Measurements from ENCODE around the gene IL11.

IL11 gene

DNA sequence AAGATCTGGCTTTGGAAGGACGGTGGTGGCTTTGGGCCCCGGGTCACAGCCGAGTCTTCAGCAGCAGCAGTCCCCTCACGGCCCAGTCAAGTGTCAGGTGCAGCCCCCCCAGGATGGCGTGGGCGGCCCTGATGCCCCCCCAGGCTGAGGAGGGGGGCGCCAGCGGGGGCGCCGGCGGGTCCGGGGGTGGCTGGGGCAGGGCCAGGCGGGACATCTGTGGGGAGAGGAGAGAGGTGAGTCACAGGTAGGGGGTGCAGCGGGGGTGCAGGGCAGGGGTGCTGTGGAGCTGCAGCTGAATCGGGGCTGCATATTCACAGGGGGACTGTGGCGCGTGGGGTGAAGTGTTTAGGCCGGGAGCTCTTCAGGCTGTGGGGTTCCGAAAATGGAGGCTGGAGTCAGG lies 4.3 kb downstream of the IL11 start:
- H3K79me1 ChIP-seq (ENCODE audit: low read length), result no peaks in the 10 kb centered on the region
- peaks cover 1% of the 10 kb centered on the region for H3K27me3 ChIP-seq (ENCODE audit: insufficient read depth, low read length, poor library complexity)
- H4K5ac ChIP-seq (ENCODE audit: low read length), result no peak overlapping the region
- H4K8ac ChIP-seq (ENCODE audit: low read depth, low read length), result no peak overlapping the region
- no peaks in the 10 kb centered on the region for H3K36me3 ChIP-seq (ENCODE audit: control insufficient read depth, insufficient read depth, low read length)
- no peaks in the 10 kb centered on the region for H3K79me2 ChIP-seq (ENCODE audit: control insufficient read depth, insufficient read depth, low read length)
- WGBS (ENCODE audit: extremely low coverage, insufficient coverage, low lambda C conversion rate), result no CpG with 5 or more reads among the region's 19 CpGs
- H2AK5ac ChIP-seq (ENCODE audit: low read length), result no peak overlapping the region
- no peak overlapping the region for H3K9ac ChIP-seq (ENCODE audit: low read length)
- no peak overlapping the region for H3K4me3 ChIP-seq (ENCODE audit: low read length)
- H3K4me2 ChIP-seq (ENCODE audit: low read length), result no peak overlapping the region
- no peak overlapping the region for H2BK15ac ChIP-seq (replicated peaks; ENCODE audit: low read depth)
- no peaks in the 10 kb centered on the region for H3K4me1 ChIP-seq (ENCODE audit: control insufficient read depth, low read depth, low read length)
- no peak overlapping the region for H3K27ac ChIP-seq (ENCODE audit: low read depth, low read length)
- no peak overlapping the region for H2BK120ac ChIP-seq (ENCODE audit: low read depth, low read length)
- no peak overlapping the region for H3K4ac ChIP-seq (ENCODE audit: low read depth, low read length)
- no peak for DNase-seq
- H3K56ac ChIP-seq (ENCODE audit: low read length), result no peak overlapping the region
- H3K23ac ChIP-seq (ENCODE audit: low read length), result no peak overlapping the region
- no peak overlapping the region for H3K18ac ChIP-seq (ENCODE audit: low read length)
- no peak overlapping the region for H2BK5ac ChIP-seq (ENCODE audit: low read length)

DNA sequence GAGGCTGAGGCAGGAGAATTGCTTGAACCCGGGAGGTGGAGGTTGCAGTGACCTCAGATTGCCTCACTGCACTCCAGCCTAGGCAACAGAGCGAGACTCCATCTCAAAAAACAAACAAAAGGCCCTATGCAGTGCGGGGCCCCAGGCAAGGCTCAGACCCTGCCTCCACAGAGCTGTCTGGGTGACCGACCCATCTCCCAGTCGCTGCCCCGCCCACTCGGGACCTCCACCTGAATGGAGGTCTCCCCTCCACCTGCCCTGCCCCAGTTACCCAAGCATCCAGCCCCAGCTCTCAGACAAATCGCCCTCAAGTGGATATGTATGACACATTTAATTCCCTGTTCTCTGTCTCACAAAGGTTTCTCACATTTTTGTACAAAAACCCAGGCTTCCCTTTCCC lies 5.0 kb downstream of the IL11 start:
- Histone ChIP-seq H3K9ac (ENCODE audit: low read length) (no peak overlapping the region), H2BK15ac (replicated peaks; ENCODE audit: low read depth) (no peak overlapping the region), H3K27ac (ENCODE audit: low read depth, low read length) (no peak overlapping the region), H3K36me3 (ENCODE audit: control insufficient read depth, insufficient read depth, low read length) (no peaks in the 10 kb centered on the region), H4K8ac (ENCODE audit: low read depth, low read length) (no peak overlapping the region), H2BK120ac (ENCODE audit: low read depth, low read length) (no peak overlapping the region), H3K56ac (ENCODE audit: low read length) (no peak overlapping the region), H3K79me1 (ENCODE audit: low read length) (no peaks in the 10 kb centered on the region), H3K4me2 (ENCODE audit: low read length) (no peak overlapping the region), H3K4me3 (ENCODE audit: low read length) (no peak overlapping the region), H3K18ac (ENCODE audit: low read length) (no peak overlapping the region), H3K4ac (ENCODE audit: low read depth, low read length) (no peak overlapping the region), H4K5ac (ENCODE audit: low read length) (no peak overlapping the region), H3K79me2 (ENCODE audit: control insufficient read depth, insufficient read depth, low read length) (no peaks in the 10 kb centered on the region), H3K27me3 (ENCODE audit: insufficient read depth, low read length, poor library complexity) (no peaks in the 10 kb centered on the region), H2AK5ac (ENCODE audit: low read length) (no peak overlapping the region), H2BK5ac (ENCODE audit: low read length) (no peak overlapping the region), H3K23ac (ENCODE audit: low read length) (no peak overlapping the region), H3K4me1 (ENCODE audit: control insufficient read depth, low read depth, low read length) (no peaks in the 10 kb centered on the region)
- DNase-seq, result no peak
- WGBS (ENCODE audit: extremely low coverage, insufficient coverage, low lambda C conversion rate), result no CpG with 5 or more reads among the region's 8 CpGs

DNA sequence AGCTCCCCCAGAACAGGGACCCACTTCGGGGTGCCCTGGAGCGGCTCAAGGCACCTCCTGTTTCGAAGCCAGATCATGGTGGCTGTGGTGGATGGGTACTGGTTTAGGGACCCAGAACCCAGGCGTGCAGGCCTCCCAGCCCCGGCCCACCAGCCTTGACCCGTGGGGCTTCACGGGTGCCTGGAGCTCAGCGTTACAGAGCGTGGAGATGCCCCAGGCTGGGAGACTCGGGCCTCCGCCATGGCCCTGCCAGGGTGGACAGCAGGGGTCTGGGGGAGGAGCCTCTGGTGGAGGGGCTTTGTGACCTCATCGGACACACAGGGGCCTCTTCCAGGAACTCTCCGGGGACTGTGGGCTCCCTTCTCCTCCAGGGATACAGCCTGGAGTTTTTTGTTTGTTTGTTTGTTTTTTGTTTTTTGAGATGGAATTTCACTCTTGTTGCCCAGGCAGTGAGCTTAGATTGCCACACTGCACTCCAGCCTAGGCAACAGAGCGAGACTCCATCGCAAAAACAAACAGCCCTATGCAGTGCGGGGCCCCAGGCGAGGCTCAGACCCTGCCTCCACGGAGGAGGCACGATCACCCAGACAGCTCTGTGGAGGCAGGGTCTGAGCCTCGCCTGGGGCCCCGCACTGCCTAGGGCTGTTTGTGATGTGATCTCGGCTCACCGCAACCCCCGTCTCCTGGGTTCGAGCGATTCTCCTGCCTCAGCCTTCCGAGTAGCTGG lies 7.1 kb downstream of the IL11 start, which contains the start of gene GARIN5B:
TSS of gene GARIN5B (minus strand) at position 271 of the 727 bp plus-strand sequence. CDS start at position 77, 194 bp downstream.
- Histone ChIP-seq H3K27me3 (ENCODE audit: insufficient read depth, low read length, poor library complexity) (no peaks in the 10 kb centered on the region), H3K4me1 (ENCODE audit: control insufficient read depth, low read depth, low read length) (no peaks in the 10 kb centered on the region), H2BK5ac (ENCODE audit: low read length) (no peak within 1 kb of the TSS), H3K4me3 (ENCODE audit: low read length) (no peak within 1 kb of the TSS), H3K23ac (ENCODE audit: low read length) (no peak within 1 kb of the TSS), H3K4ac (ENCODE audit: low read depth, low read length) (no peak within 1 kb of the TSS), H3K4me2 (ENCODE audit: low read length) (no peak within 1 kb of the TSS), H2AK5ac (ENCODE audit: low read length) (no peak within 1 kb of the TSS), H4K8ac (ENCODE audit: low read depth, low read length) (no peak within 1 kb of the TSS), H2BK120ac (ENCODE audit: low read depth, low read length) (no peak within 1 kb of the TSS), H3K56ac (ENCODE audit: low read length) (no peak within 1 kb of the TSS), H3K9ac (ENCODE audit: low read length) (no peak within 1 kb of the TSS), H2BK15ac (replicated peaks; ENCODE audit: low read depth) (no peak within 1 kb of the TSS), H3K36me3 (ENCODE audit: control insufficient read depth, insufficient read depth, low read length) (no peaks in the 10 kb centered on the region), H4K5ac (ENCODE audit: low read length) (no peak within 1 kb of the TSS), H3K18ac (ENCODE audit: low read length) (no peak within 1 kb of the TSS), H3K79me1 (ENCODE audit: low read length) (no peaks in the 10 kb centered on the region), H3K79me2 (ENCODE audit: control insufficient read depth, insufficient read depth, low read length) (no peaks in the 10 kb centered on the region), H3K27ac (ENCODE audit: low read depth, low read length) (no peak within 1 kb of the TSS)
- no CpG with 5 or more reads among the region's 27 CpGs for WGBS (ENCODE audit: extremely low coverage, insufficient coverage, low lambda C conversion rate)
- DNase-seq, result no peak

DNA sequence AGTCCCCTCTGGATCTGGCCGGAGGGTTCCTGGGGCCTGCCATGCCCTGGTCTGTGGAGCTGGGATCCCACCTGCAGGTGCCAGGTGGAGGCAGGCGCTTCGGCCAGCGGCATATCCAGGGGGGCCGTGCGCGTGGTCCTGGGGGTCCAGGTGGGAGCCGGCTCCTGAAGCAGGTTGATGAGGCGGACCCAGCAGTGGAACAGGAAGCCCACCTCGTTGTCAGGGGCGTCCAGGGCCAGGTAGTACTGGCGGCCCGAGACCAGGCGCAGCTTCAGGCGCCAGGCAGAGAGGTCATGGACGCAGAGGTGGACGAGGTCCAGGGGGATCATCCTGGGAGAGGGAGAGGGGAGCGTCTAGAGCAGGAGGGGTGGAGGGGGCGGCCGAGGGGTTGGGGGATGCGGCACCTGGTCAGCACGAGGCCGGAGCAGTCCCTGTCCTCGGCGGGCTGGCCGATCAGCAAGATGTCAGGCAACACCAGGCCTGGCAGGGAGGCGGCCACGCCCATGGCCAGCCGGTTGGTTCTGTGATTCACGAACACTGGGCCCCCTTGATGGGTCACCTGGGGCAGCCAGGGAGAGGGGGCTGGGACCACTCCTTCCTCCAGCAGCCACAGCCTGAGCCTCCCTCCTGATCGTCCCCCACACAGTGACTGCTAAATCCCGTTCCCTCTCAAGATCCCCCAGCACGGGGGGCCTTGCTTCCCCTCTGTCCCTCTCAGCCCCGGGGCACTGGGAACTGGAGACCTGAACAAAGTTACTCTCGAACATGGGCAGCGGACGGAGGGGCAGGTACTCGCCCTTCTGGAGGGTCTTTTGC lies 7.9 kb downstream of the IL11 start:
- no peak overlapping the region for H3K4ac ChIP-seq (ENCODE audit: low read depth, low read length)
- WGBS (ENCODE audit: extremely low coverage, insufficient coverage, low lambda C conversion rate), result no CpG with 5 or more reads among the region's 38 CpGs
- no peaks in the 10 kb centered on the region for H3K27me3 ChIP-seq (ENCODE audit: insufficient read depth, low read length, poor library complexity)
- H3K27ac ChIP-seq (ENCODE audit: low read depth, low read length), result no peak overlapping the region
- H4K5ac ChIP-seq (ENCODE audit: low read length), result no peak overlapping the region
- H2AK5ac ChIP-seq (ENCODE audit: low read length), result no peak overlapping the region
- no peaks in the 10 kb centered on the region for H3K36me3 ChIP-seq (ENCODE audit: control insufficient read depth, insufficient read depth, low read length)
- no peak overlapping the region for H3K23ac ChIP-seq (ENCODE audit: low read length)
- no peak overlapping the region for H3K9ac ChIP-seq (ENCODE audit: low read length)
- H3K4me1 ChIP-seq (ENCODE audit: control insufficient read depth, low read depth, low read length), result no peaks in the 10 kb centered on the region
- no peak overlapping the region for H3K4me3 ChIP-seq (ENCODE audit: low read length)
- no peak overlapping the region for H2BK120ac ChIP-seq (ENCODE audit: low read depth, low read length)
- H4K8ac ChIP-seq (ENCODE audit: low read depth, low read length), result no peak overlapping the region
- H2BK15ac ChIP-seq (replicated peaks; ENCODE audit: low read depth), result no peak overlapping the region
- H3K79me1 ChIP-seq (ENCODE audit: low read length), result no peaks in the 10 kb centered on the region
- no peak overlapping the region for H2BK5ac ChIP-seq (ENCODE audit: low read length)
- no peak overlapping the region for H3K4me2 ChIP-seq (ENCODE audit: low read length)
- H3K18ac ChIP-seq (ENCODE audit: low read length), result no peak overlapping the region
- DNase-seq, result no peak
- no peaks in the 10 kb centered on the region for H3K79me2 ChIP-seq (ENCODE audit: control insufficient read depth, insufficient read depth, low read length)
- H3K56ac ChIP-seq (ENCODE audit: low read length), result no peak overlapping the region

DNA sequence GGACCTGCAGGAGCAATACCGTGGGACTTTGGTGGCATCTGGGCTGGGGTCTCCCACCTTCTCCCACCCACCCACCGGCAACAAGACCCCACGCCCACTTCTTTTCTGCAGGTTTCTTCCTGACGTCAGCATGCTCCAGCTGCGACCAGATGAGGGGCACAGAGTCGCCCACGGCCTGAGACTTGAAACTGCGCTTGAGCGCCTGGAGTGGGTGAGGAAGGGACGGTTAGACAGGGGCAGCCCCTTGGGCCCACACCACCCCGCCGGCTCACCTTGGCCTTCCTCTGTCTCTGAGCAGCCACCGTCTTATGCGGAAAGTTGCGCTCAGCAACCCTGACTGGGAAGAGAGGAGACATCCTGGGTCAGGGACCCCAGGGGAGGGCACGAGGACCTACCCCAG lies 9.4 kb downstream of the IL11 start:
- no peak overlapping the region for H2BK15ac ChIP-seq (replicated peaks; ENCODE audit: low read depth)
- H4K8ac ChIP-seq (ENCODE audit: low read depth, low read length), result no peak overlapping the region
- H4K5ac ChIP-seq (ENCODE audit: low read length), result no peak overlapping the region
- H3K79me1 ChIP-seq (ENCODE audit: low read length), result no peaks in the 10 kb centered on the region
- no peaks in the 10 kb centered on the region for H3K27me3 ChIP-seq (ENCODE audit: insufficient read depth, low read length, poor library complexity)
- no peak overlapping the region for H3K27ac ChIP-seq (ENCODE audit: low read depth, low read length)
- no peak overlapping the region for H3K4me2 ChIP-seq (ENCODE audit: low read length)
- no peaks in the 10 kb centered on the region for H3K79me2 ChIP-seq (ENCODE audit: control insufficient read depth, insufficient read depth, low read length)
- H3K4me1 ChIP-seq (ENCODE audit: control insufficient read depth, low read depth, low read length), result no peaks in the 10 kb centered on the region
- H2AK5ac ChIP-seq (ENCODE audit: low read length), result no peak overlapping the region
- no peak for DNase-seq
- no peak overlapping the region for H3K56ac ChIP-seq (ENCODE audit: low read length)
- no CpG with 5 or more reads among the region's 16 CpGs for WGBS (ENCODE audit: extremely low coverage, insufficient coverage, low lambda C conversion rate)
- no peak overlapping the region for H2BK120ac ChIP-seq (ENCODE audit: low read depth, low read length)
- no peak overlapping the region for H3K4ac ChIP-seq (ENCODE audit: low read depth, low read length)
- no peak overlapping the region for H3K18ac ChIP-seq (ENCODE audit: low read length)
- H3K23ac ChIP-seq (ENCODE audit: low read length), result no peak overlapping the region
- no peaks in the 10 kb centered on the region for H3K36me3 ChIP-seq (ENCODE audit: control insufficient read depth, insufficient read depth, low read length)
- H3K4me3 ChIP-seq (ENCODE audit: low read length), result no peak overlapping the region
- no peak overlapping the region for H3K9ac ChIP-seq (ENCODE audit: low read length)
- H2BK5ac ChIP-seq (ENCODE audit: low read length), result no peak overlapping the region

Measured in mesendoderm (in vitro differentiated cells).